ENCODE results near the gene BRD2.
A peak's percentile ranks its signal among the peaks of the same experiment; 100 is the strongest.

- TF ChIP-seq CTCF (IDR thresholded peaks at IDR 0.05 in 4 of 5, conservative IDR thresholded peaks at IDR 0.05 in 1 of 5): peak; percentile 69 to 84 (median 81)
- no peak for TF ChIP-seq POLR2A (IDR thresholded peaks at IDR 0.05)
These were observed 46.6 kb downstream of the BRD2 start for GRCh38 chr6:33014841-33015634.
